Epithelial cell of esophagus (primary cell): ENCODE data around the gene OLFM2.

ENCODE experiments used
- DNase-seq: peaks from one replicate; pipeline ENCODE4 v3.0.0; 2010; ENCODE audit warnings: low read depth
- H3K4me3 ChIP-seq: 2 replicates; pipeline ENCODE4 v1.5.1; 2011; ENCODE audit warnings: mild to moderate bottlenecking, low read length, control low read depth
- CTCF ChIP-seq: IDR thresholded peaks from 2 replicates; pipeline ENCODE4 v1.5.1; 2011; ENCODE audit warnings: low read depth, mild to moderate bottlenecking, low read length, control low read depth, inconsistent platforms; ENCODE audit not compliant: insufficient read depth; ENCODE audit errors: missing control alignments

Gene OLFM2

GRCh38 chr19:9857076-9857721 lies 79.1 kb downstream of the OLFM2 start:
- no peak for TF ChIP-seq CTCF
- no peak overlapping the region for H3K4me3 ChIP-seq
- no peak for DNase-seq

GRCh38 chr19:9856609-9857008 lies 79.7 kb downstream of the OLFM2 start:
- DNase-seq = no peak
- no peak for TF ChIP-seq CTCF
- H3K4me3 ChIP-seq = no peak overlapping the region

- DNase-seq = no peak
- TF ChIP-seq CTCF = no peak
- H3K4me3 ChIP-seq = no peak overlapping the region
These were observed 82.0 kb downstream of the OLFM2 start for GRCh38 chr19:9854282-9854846.

- no peak for TF ChIP-seq CTCF
- no peak for DNase-seq
- H3K4me3 ChIP-seq = no peak overlapping the region
These were observed 85.9 kb downstream of the OLFM2 start for GRCh38 chr19:9850235-9850959.

GRCh38 chr19:9849791-9850190 lies 86.5 kb downstream of the OLFM2 start:
- no peak overlapping the region for H3K4me3 ChIP-seq
- DNase-seq = no peak
- TF ChIP-seq CTCF = no peak

- no peak for TF ChIP-seq CTCF
- no peak for DNase-seq
- no peak overlapping the region for H3K4me3 ChIP-seq
These were observed 87.6 kb downstream of the OLFM2 start for GRCh38 chr19:9848762-9849161.
